ENCODE measurements around the gene LRP1B. TPM values are rescaled to one million over a fixed set of nuclear protein-coding genes. Genes with fewer than 3 reads are reported as not detected.

The LRP1B gene
- total and polyA plus RNA-seq, 2 of the 8 experiments (the other 6 are each of a cell fraction or from before 2014, with no cell fraction given): 0.03 TPM; not detected in 1

DNA sequence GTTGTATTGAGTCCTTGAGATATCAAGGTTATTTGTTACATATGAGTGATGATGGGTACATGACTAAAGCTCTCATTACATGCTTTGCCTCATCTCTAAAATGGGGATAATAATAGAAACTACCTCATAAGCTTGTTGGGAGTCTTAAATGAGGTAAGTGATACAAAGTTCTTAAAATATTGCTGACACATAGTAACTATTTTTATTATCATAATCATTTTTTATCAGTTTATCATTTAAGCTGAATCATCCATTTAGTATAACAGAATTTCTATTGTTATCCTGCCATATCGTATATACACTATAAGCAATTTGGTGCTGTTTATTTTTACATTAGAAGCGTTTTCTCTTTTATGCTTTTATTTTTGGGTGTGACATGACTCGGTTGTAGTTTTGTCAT, 871.1 kb downstream of the LRP1B start (continued):
- TF ChIP-seq JUND (IDR thresholded peaks at IDR 0.05; ENCODE audit: low read length): no peak

DNA sequence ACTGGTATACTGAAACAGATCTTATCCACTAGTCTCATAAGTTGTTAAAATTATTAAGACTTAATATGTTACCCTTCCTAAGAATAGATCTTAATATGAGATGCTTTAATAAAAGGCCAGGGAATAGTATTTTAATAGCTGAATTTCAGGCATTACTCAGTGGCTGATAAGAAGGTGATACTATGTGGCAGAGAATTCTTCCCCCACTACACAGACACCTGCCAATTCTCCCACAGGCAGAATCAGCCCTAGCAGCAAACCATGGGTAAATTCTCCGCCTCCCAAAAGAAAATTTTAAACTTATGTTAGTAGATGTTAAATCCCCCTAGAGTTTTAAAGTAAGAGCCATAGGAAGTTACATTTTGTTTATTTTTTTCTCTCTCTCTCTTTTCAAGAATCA, 888.8 kb downstream of the LRP1B start:
- no peak for FAIRE-seq
- CTCF ChIA-PET (ENCODE audit: partially characterized antibody): no interaction called here
- no peaks in the 10 kb centered on the region for H3K79me2 ChIP-seq (ENCODE audit: control insufficient read depth in 1 of 2, insufficient read depth in 2 of 2, low read length in 2 of 2)

More for the DNA sequence above, 888.8 kb downstream of the LRP1B start:
- Histone ChIP-seq H4K5ac (ENCODE audit: insufficient read length, low read depth, low read length) (no peak overlapping the region), H2BK120ac (replicated peaks; ENCODE audit: low read depth, low read length) (no peak overlapping the region), H3K56ac (replicated peaks; ENCODE audit: insufficient read length, low read depth, low read length) (no peak overlapping the region), H3K4me2 (ENCODE audit: insufficient read depth in 1 of 2, low read depth in 2 of 2, low read length in 2 of 2) (no peak overlapping the region), H2BK20ac (ENCODE audit: low read length) (no peak overlapping the region), H3K23ac (ENCODE audit: insufficient read length) (no peak overlapping the region), H2BK15ac (ENCODE audit: low read length) (no peak overlapping the region), H3K4ac (replicated peaks; ENCODE audit: insufficient read length, low read depth, low read length) (no peak overlapping the region), H3K36me3 (ENCODE audit: control insufficient read depth in 2 of 4, insufficient read depth in 4 of 4, low read length in 3 of 4) (no peaks in the 10 kb centered on the region), H3K14ac (ENCODE audit: insufficient read length) (no peak overlapping the region), H3K23me2 (ENCODE audit: low read depth, low read length) (no peaks in the 10 kb centered on the region), H4K91ac (replicated peaks; ENCODE audit: insufficient read length, low read length) (no peak overlapping the region), H2BK12ac (ENCODE audit: low read depth, low read length) (no peak overlapping the region), H2AFZ (ENCODE audit: low read length) (no peak overlapping the region), H3K18ac (ENCODE audit: extremely low read depth, low read length) (no peak overlapping the region), H3K27me3 (replicated peaks in 1 of 4; ENCODE audit: control insufficient read depth in 3 of 4, extremely low read depth in 1 of 4, insufficient read depth in 3 of 4, low read length in 3 of 4) (no peaks in the 10 kb centered on the region), H2AK5ac (ENCODE audit: low read depth, low read length) (no peak overlapping the region), H3K79me1 (ENCODE audit: low read depth, low read length) (no peaks in the 10 kb centered on the region), H2BK5ac (ENCODE audit: low read depth, low read length) (no peak overlapping the region), H4K20me1 (replicated peaks in 1 of 2; ENCODE audit: control insufficient read depth in 1 of 2, insufficient read depth in 2 of 2, low read length in 2 of 2) (no peaks in the 10 kb centered on the region), H3K9me3 (ENCODE audit: insufficient read depth in 2 of 2, low read depth in 1 of 2, low read length in 1 of 2) (no peaks in the 10 kb centered on the region), H3K27ac (ENCODE audit: low read depth, low read length) (no peak overlapping the region), H3K4me1 (replicated peaks in 1 of 4; ENCODE audit: control insufficient read depth in 3 of 4, insufficient read depth in 4 of 4, low read length in 3 of 4) (no peaks in the 10 kb centered on the region), H4K8ac (ENCODE audit: extremely low read depth, insufficient read depth, low read length) (no peak overlapping the region), H3K4me3 (ENCODE audit: extremely low read depth in 1 of 4, insufficient read depth in 2 of 4, low read depth in 3 of 4, low read length in 4 of 4) (no peak overlapping the region), H3K9ac (replicated peaks in 1 of 4; ENCODE audit: extremely low read depth in 1 of 4, low read depth in 3 of 4, low read length in 3 of 4) (no peak overlapping the region)
- WGBS, 2 experiments (ENCODE audit: extremely low coverage in 1 of 2, insufficient coverage in 1 of 2, insufficient read length in 1 of 2, insufficient replicate concordance in 2 of 2, low coverage in 1 of 2, low lambda C conversion rate in 2 of 2, missing lambda C conversion rate in 1 of 2): 82% methylated on average over 1 of the region's 1 CpG; no CpG with 5 or more reads in 1 of the 2 experiments
- TF ChIP-seq ASH2L (IDR thresholded peaks at IDR 0.05; ENCODE audit: low read length) (no peak), RNF2 (IDR thresholded peaks at IDR 0.05; ENCODE audit: borderline replicate concordance, low read depth, low read length, missing control alignments, poor library complexity, severe bottlenecking) (no peak), SP4 (IDR thresholded peaks at IDR 0.05; ENCODE audit: low read length) (no peak)
- TF ChIP-seq, protein P1, sequence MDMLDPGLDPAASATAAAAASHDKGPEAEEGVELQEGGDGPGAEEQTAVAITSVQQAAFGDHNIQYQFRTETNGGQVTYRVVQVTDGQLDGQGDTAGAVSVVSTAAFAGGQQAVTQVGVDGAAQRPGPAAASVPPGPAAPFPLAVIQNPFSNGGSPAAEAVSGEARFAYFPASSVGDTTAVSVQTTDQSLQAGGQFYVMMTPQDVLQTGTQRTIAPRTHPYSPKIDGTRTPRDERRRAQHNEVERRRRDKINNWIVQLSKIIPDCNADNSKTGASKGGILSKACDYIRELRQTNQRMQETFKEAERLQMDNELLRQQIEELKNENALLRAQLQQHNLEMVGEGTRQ (IDR thresholded peaks at IDR 0.05; ENCODE audit: low read length): no peak
- DNase-seq (ENCODE audit: low read depth in 1 of 2, low spot score in 2 of 2): no peak
- POLR2A ChIA-PET (ENCODE audit: partially characterized antibody): no interaction called here

All from H1 (cell line).